Subcutaneous abdominal adipose tissue (tissue), 5 donors: ENCODE results near the gene CRYAA.
"Not testable (repeated sequence)": the region's sequence is repeated elsewhere in the genome, so short reads cannot be mapped to it uniquely, and the experiment has no call there.

Experiments
- H3K27ac ChIP-seq: one replicate; pipeline ENCODE4 v1.7.0; 2013; ENCODE audit warnings: low read depth, mild to moderate bottlenecking, inconsistent platforms, low read length, moderate library complexity
- H3K27me3 ChIP-seq, 5 donors: one replicate each; pipeline ENCODE4 v1.7.0; 2013; ENCODE audit warnings: low read length in 5 of 5, inconsistent platforms in 1 of 5; ENCODE audit not compliant: control insufficient read depth in 5 of 5, insufficient read depth in 4 of 5
- H3K36me3 ChIP-seq, 5 donors: one replicate each; pipeline ENCODE4 v1.7.0; 2013; ENCODE audit warnings: low read length in 5 of 5; ENCODE audit not compliant: control insufficient read depth in 5 of 5, insufficient read depth in 5 of 5
- H3K4me1 ChIP-seq, 5 donors: one replicate each; pipeline ENCODE4 v1.7.0; 2013; ENCODE audit warnings: low read length in 5 of 5, mild to moderate bottlenecking in 3 of 5, moderate library complexity in 1 of 5; ENCODE audit not compliant: control insufficient read depth in 5 of 5, insufficient read depth in 5 of 5
- H3K4me3 ChIP-seq, 5 donors: one replicate each; pipeline ENCODE4 v1.7.0; 2013; ENCODE audit warnings: low read length in 5 of 5, low read depth in 1 of 5
- H3K9ac ChIP-seq, 5 donors: one replicate each; pipeline ENCODE4 v1.7.0; 2013; ENCODE audit warnings: low read length in 5 of 5, mild to moderate bottlenecking in 4 of 5, moderate library complexity in 3 of 5
- H3K9me3 ChIP-seq, 5 donors: one replicate each; pipeline ENCODE4 v1.7.0; 2013; ENCODE audit warnings: low read length in 5 of 5; ENCODE audit not compliant: control insufficient read depth in 5 of 5
- donor health status: healthy.
- donor health status: healthy.
- donor health status: healthy.
- donor health status: healthy.
- donor health status: healthy.

CRYAA gene, protein sequence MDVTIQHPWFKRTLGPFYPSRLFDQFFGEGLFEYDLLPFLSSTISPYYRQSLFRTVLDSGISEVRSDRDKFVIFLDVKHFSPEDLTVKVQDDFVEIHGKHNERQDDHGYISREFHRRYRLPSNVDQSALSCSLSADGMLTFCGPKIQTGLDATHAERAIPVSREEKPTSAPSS

GRCh38 chr21:43168708-43169107 lies at the start of gene CRYAA:
Gene CRYAA (plus strand): TSS chr21:43169008. CDS start chr21:43169100, 92 bp downstream.
- not testable (repeated sequence) for H3K36me3 ChIP-seq, H3K27ac ChIP-seq, H3K9ac ChIP-seq, H3K9me3 ChIP-seq, H3K4me1 ChIP-seq, H3K27me3 ChIP-seq, H3K4me3 ChIP-seq

- H3K4me1 ChIP-seq, H3K9me3 ChIP-seq, H3K36me3 ChIP-seq, H3K9ac ChIP-seq, H3K27ac ChIP-seq, H3K4me3 ChIP-seq, H3K27me3 ChIP-seq: not testable (repeated sequence)
Measured at GRCh38 chr21:43130094-43130493, 38.7 kb upstream of the CRYAA start.

GRCh38 chr21:43134520-43134919 lies 34.3 kb upstream of the CRYAA start:
- H3K27me3 ChIP-seq, H3K9ac ChIP-seq, H3K4me3 ChIP-seq, H3K9me3 ChIP-seq, H3K36me3 ChIP-seq, H3K4me1 ChIP-seq, H3K27ac ChIP-seq: not testable (repeated sequence)

DNA sequence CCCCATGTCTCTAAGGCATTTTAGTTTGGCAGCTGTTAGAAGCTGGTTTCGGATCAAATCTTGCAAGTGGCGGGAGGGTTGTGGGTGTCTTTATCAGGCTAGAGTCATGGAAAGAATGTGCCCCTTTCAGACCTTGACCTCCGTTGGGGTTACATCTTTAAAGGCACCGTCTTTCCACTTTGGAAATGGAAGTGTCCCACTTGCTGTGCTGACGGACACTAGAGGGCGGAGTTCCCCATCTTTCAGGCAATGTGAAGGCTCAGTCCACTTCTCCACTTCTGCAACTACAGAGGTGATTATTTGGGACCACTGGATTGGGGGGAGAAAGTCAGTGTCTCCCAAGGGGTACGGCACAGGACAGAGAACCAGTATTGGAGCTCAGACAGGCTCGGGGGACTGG lies 29.9 kb upstream of the CRYAA start:
- H3K4me1 ChIP-seq, H3K4me3 ChIP-seq, H3K36me3 ChIP-seq, H3K9me3 ChIP-seq, H3K9ac ChIP-seq, H3K27ac ChIP-seq, H3K27me3 ChIP-seq: not testable (repeated sequence)

- H3K9ac ChIP-seq, H3K9me3 ChIP-seq, H3K36me3 ChIP-seq, H3K27me3 ChIP-seq, H3K4me1 ChIP-seq, H3K4me3 ChIP-seq, H3K27ac ChIP-seq: not testable (repeated sequence)
Measured at GRCh38 chr21:43141407-43141806, 27.4 kb upstream of the CRYAA start.

DNA sequence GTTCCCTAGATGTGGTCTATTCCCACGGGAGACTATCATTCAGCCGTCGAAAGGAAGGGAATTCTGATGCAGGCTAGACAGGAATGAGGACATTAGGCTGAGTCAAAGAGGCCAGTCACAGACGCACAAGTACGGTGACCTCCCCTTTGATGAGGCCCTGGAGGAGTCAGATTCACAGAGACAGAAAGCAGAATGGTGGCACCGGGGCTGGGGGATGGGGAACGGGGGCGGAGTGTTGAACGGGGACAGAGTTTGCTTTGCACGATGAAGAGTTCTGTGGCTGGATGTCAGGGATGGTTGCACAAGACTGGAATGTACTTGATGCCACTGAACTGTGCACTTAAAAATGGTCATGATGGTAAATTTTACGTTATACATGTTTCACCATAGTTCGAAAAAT lies 22.2 kb upstream of the CRYAA start:
- H3K27me3 ChIP-seq, H3K9me3 ChIP-seq, H3K4me3 ChIP-seq, H3K4me1 ChIP-seq, H3K36me3 ChIP-seq, H3K27ac ChIP-seq, H3K9ac ChIP-seq: not testable (repeated sequence)

- not testable (repeated sequence) for H3K4me1 ChIP-seq, H3K36me3 ChIP-seq, H3K27me3 ChIP-seq, H3K4me3 ChIP-seq, H3K9me3 ChIP-seq, H3K9ac ChIP-seq, H3K27ac ChIP-seq
Measured at GRCh38 chr21:43147999-43148398, 20.8 kb upstream of the CRYAA start.

GRCh38 chr21:43149344-43149743 lies 19.5 kb upstream of the CRYAA start:
- H3K4me3 ChIP-seq, H3K27ac ChIP-seq, H3K4me1 ChIP-seq, H3K27me3 ChIP-seq, H3K9ac ChIP-seq, H3K9me3 ChIP-seq, H3K36me3 ChIP-seq: not testable (repeated sequence)

- H3K9me3 ChIP-seq, H3K36me3 ChIP-seq, H3K27me3 ChIP-seq, H3K27ac ChIP-seq, H3K4me1 ChIP-seq, H3K9ac ChIP-seq, H3K4me3 ChIP-seq: not testable (repeated sequence)
Measured at GRCh38 chr21:43153601-43154000, 15.2 kb upstream of the CRYAA start.

GRCh38 chr21:43159279-43160175 lies 9.3 kb upstream of the CRYAA start:
- not testable (repeated sequence) for H3K9ac ChIP-seq, H3K4me1 ChIP-seq, H3K36me3 ChIP-seq, H3K27me3 ChIP-seq, H3K27ac ChIP-seq, H3K4me3 ChIP-seq, H3K9me3 ChIP-seq
